PC-9 (cell line): ENCODE data around the gene ASXL1. TPM values are rescaled to one million over a fixed set of nuclear protein-coding genes. Genes with fewer than 3 reads are reported as not detected.

Experiments
- BruUV-seq: library from RNA; stranded (reverse); fragments of 400-500 nt; replicated peaks from 2 replicates; lab custom pipeline; 2021; lab: Mats Ljungman, UMichigan
- CTCF ChIA-PET: fragments of 300-600 bp; sonication (Branson Sonifier 250); formaldehyde crosslinking; loops from one replicate; lab custom pipeline; 2022; ENCODE audit warnings: antibody characterized with exemption; lab: Charles Lee
- POLR2A ChIA-PET: fragments of 300-600 bp; sonication (Branson Sonifier 250); formaldehyde crosslinking; loops from one replicate; lab custom pipeline; 2022; ENCODE audit warnings: antibody characterized with exemption; ENCODE audit not compliant: unreplicated experiment; lab: Charles Lee
- DNase-seq, 2 experiments: peaks; one replicate each; pipeline versions ENCODE4 v3.0.0 to v3.0.0-alpha.2; 2015 to 2022; ENCODE audit warnings: mixed read lengths in 1 of 2
- H2AFZ ChIP-seq: fragments of 200-600 bp; sonication (generic); 2 replicates; pipeline ENCODE4 v1.8.1; 2017; ENCODE audit warnings: antibody characterized with exemption
- H3F3A ChIP-seq: fragments of 200-600 bp; sonication (generic); 2 replicates; pipeline ENCODE4 v1.8.1; 2017; ENCODE audit warnings: antibody characterized with exemption, mild to moderate bottlenecking, low read depth; ENCODE audit not compliant: insufficient read depth
- H3K27ac ChIP-seq: fragments of 200-600 bp; sonication (generic); 2 replicates; pipeline ENCODE4 v1.6.1; 2016; ENCODE audit warnings: mixed run types
- H3K27me3 ChIP-seq: fragments of 200-600 bp; sonication (generic); 2 replicates; pipeline ENCODE4 v1.6.1; 2016; ENCODE audit warnings: low read depth, mixed run types; ENCODE audit not compliant: insufficient read depth
- H3K36me3 ChIP-seq: fragments of 200-600 bp; sonication (generic); 2 replicates; pipeline ENCODE4 v1.6.1; 2016; ENCODE audit warnings: low read depth, mixed run types
- H3K4me1 ChIP-seq: fragments of 200-600 bp; sonication (generic); replicated peaks from 2 replicates; pipeline ENCODE4 v1.6.1; 2016; ENCODE audit warnings: mixed run types; ENCODE audit not compliant: insufficient read depth
- H3K4me2 ChIP-seq: fragments of 200-600 bp; sonication (generic); 2 replicates; pipeline ENCODE4 v1.6.1; 2017; ENCODE audit warnings: mixed run types
- H3K4me3 ChIP-seq: fragments of 200-600 bp; sonication (generic); 2 replicates; pipeline ENCODE4 v1.6.1; 2016; ENCODE audit warnings: mixed run types
- H3K79me2 ChIP-seq: fragments of 200-600 bp; sonication (generic); 2 replicates; pipeline ENCODE4 v1.6.1; 2017; ENCODE audit warnings: low read depth, mixed run types
- H3K9me2 ChIP-seq: fragments of 200-600 bp; sonication (generic); 2 replicates; pipeline ENCODE4 v1.8.1; 2017; ENCODE audit warnings: mild to moderate bottlenecking; ENCODE audit not compliant: insufficient read depth
- H3K9me3 ChIP-seq: fragments of 200-600 bp; sonication (generic); 2 replicates; pipeline ENCODE4 v1.8.1; 2016; ENCODE audit warnings: low read depth; ENCODE audit not compliant: insufficient read depth
- H4K20me1 ChIP-seq: fragments of 200-600 bp; sonication (generic); 2 replicates; pipeline ENCODE4 v1.8.1; 2017; ENCODE audit not compliant: insufficient read depth
- EZH2 ChIP-seq: fragments of 200-600 bp; sonication (generic); IDR thresholded peaks from 2 replicates; pipeline ENCODE4 v1.8.0; 2017; ENCODE audit warnings: antibody characterized with exemption, low read depth
- intact Hi-C: fragments of 100-400 bp; cut with micrococcal nuclease; formaldehyde crosslinking; loops from one replicate; pipeline ENCODE4 v1.10.0; 2022; ENCODE audit not compliant: unreplicated experiment
- total RNA-seq: library from RNA; stranded (reverse); gene quantifications from 2 replicates; pipeline ENCODE4 v1.2.3, GENCODE V29; 2021
- TF ChIP-seq, protein P1 (sequence below): fragments of 200-600 bp; sonication (generic); conservative IDR thresholded peaks from 2 replicates; pipeline ENCODE4 v1.6.1; 2017; ENCODE audit warnings: mixed run types, antibody characterized with exemption, mild to moderate bottlenecking, moderate library complexity

The ASXL1 gene
- total RNA-seq, 1 experiment from 2014 or later: 123 TPM

GRCh38 chr20:32450484-32451061, 92.4 kb downstream of the ASXL1 start:
- intact Hi-C loops: no loop called here
- no peaks in the 10 kb centered on the region for H3K27me3 ChIP-seq
- no peak for DNase-seq
- TF ChIP-seq, protein P1, sequence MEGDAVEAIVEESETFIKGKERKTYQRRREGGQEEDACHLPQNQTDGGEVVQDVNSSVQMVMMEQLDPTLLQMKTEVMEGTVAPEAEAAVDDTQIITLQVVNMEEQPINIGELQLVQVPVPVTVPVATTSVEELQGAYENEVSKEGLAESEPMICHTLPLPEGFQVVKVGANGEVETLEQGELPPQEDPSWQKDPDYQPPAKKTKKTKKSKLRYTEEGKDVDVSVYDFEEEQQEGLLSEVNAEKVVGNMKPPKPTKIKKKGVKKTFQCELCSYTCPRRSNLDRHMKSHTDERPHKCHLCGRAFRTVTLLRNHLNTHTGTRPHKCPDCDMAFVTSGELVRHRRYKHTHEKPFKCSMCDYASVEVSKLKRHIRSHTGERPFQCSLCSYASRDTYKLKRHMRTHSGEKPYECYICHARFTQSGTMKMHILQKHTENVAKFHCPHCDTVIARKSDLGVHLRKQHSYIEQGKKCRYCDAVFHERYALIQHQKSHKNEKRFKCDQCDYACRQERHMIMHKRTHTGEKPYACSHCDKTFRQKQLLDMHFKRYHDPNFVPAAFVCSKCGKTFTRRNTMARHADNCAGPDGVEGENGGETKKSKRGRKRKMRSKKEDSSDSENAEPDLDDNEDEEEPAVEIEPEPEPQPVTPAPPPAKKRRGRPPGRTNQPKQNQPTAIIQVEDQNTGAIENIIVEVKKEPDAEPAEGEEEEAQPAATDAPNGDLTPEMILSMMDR: no peak
- TF ChIP-seq EZH2: no peak
- H4K20me1 ChIP-seq: peaks cover 14% of the 10 kb centered on the region
- H3K79me2 ChIP-seq: no peaks in the 10 kb centered on the region
- no peaks in the 10 kb centered on the region for H3K4me1 ChIP-seq
- no TSS peak for BruUV-seq
- no peaks in the 10 kb centered on the region; the same call in 1 of the 2 replicates for H3K36me3 ChIP-seq
- H3K4me2 ChIP-seq: no peak overlapping the region
- ChIA-PET POLR2A (no interaction called here), CTCF (no interaction called here)
- no peak overlapping the region for H3K27ac ChIP-seq
- H3K4me3 ChIP-seq: no peak overlapping the region
- H2AFZ ChIP-seq: no peak overlapping the region
- no peaks in the 10 kb centered on the region for H3K9me3 ChIP-seq
- H3F3A ChIP-seq: peaks cover 14% of the 10 kb centered on the region; the same call in 1 of the 2 replicates
- H3K9me2 ChIP-seq: no peaks in the 10 kb centered on the region

GRCh38 chr20:32451340-32451681, 93.2 kb downstream of the ASXL1 start:
- Histone ChIP-seq H3K9me3 (no peaks in the 10 kb centered on the region), H3K9me2 (no peaks in the 10 kb centered on the region), H3K4me1 (no peaks in the 10 kb centered on the region), H2AFZ (no peak overlapping the region), H4K20me1 (peaks cover 11% of the 10 kb centered on the region), H3F3A (peaks cover 14% of the 10 kb centered on the region; the same call in 1 of the 2 replicates), H3K4me3 (no peak overlapping the region), H3K27me3 (no peaks in the 10 kb centered on the region), H3K36me3 (no peaks in the 10 kb centered on the region), H3K79me2 (no peaks in the 10 kb centered on the region), H3K27ac (no peak overlapping the region), H3K4me2 (no peak overlapping the region)
- intact Hi-C loops: no loop called here
- ChIA-PET CTCF (no interaction called here), POLR2A (no interaction called here)
- no peak for DNase-seq
- TF ChIP-seq EZH2: no peak
- BruUV-seq: no TSS peak

- Histone ChIP-seq H3K4me2 (no peak overlapping the region), H3K36me3 (no peaks in the 10 kb centered on the region), H2AFZ (no peak overlapping the region), H3K27me3 (no peaks in the 10 kb centered on the region), H3K9me3 (no peaks in the 10 kb centered on the region), H3F3A (peaks cover 14% of the 10 kb centered on the region; the same call in 1 of the 2 replicates), H3K4me3 (no peak overlapping the region), H3K27ac (no peak overlapping the region), H4K20me1 (peaks cover 11% of the 10 kb centered on the region), H3K9me2 (no peaks in the 10 kb centered on the region), H3K4me1 (no peaks in the 10 kb centered on the region), H3K79me2 (no peaks in the 10 kb centered on the region)
- DNase-seq: no peak
- POLR2A ChIA-PET: no interaction called here
- intact Hi-C loops: no loop called here
- no TSS peak for BruUV-seq
- CTCF ChIA-PET: no interaction called here
- TF ChIP-seq EZH2: no peak
- TF ChIP-seq, protein P1: no peak
Observed at GRCh38 chr20:32451682-32452461, 93.7 kb downstream of the ASXL1 start.
